PC-3 (cell line): ENCODE data around the gene CARMIL1.

Experiments
- EZH2 ChIP-seq: fragments of 300-600 bp; sonication (generic); IDR thresholded peaks from one replicate; pipeline ENCODE4 v1.6.1; 2017; ENCODE audit warnings: antibody characterized with exemption, mild to moderate bottlenecking, low read length; ENCODE audit not compliant: unreplicated experiment
- EZH2phosphoT487 ChIP-seq: fragments of 300-600 bp; sonication (generic); IDR thresholded peaks from 2 replicates; pipeline ENCODE4 v1.6.1; 2018; ENCODE audit warnings: mild to moderate bottlenecking, antibody characterized with exemption, low read length, borderline replicate concordance
- TF ChIP-seq, protein P1 (sequence below): fragments of 300-600 bp; sonication (generic); conservative IDR thresholded peaks from 2 replicates; pipeline ENCODE4 v1.5.1; 2017; ENCODE audit warnings: antibody characterized with exemption, low read depth, mild to moderate bottlenecking, low read length

DNA sequence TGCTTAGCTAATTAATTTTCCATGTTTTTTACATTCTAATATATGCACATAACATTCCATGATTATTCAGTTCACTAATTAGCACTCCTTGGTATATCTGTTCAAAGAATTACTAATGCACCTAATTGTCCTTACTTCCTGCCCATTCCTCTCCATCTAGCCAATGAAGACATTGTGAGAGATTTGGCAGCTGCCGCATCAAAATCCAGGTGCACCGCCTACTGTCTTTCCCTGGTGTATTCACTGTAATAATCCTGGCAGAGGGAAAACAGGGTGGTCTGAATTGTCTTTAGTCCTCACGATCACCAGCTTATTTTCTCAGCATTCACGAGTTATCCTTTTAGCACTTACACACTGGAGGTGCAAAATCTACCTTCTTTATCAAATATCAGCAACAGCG lies 311.8 kb downstream of the CARMIL1 start:
- TF ChIP-seq, protein P1, sequence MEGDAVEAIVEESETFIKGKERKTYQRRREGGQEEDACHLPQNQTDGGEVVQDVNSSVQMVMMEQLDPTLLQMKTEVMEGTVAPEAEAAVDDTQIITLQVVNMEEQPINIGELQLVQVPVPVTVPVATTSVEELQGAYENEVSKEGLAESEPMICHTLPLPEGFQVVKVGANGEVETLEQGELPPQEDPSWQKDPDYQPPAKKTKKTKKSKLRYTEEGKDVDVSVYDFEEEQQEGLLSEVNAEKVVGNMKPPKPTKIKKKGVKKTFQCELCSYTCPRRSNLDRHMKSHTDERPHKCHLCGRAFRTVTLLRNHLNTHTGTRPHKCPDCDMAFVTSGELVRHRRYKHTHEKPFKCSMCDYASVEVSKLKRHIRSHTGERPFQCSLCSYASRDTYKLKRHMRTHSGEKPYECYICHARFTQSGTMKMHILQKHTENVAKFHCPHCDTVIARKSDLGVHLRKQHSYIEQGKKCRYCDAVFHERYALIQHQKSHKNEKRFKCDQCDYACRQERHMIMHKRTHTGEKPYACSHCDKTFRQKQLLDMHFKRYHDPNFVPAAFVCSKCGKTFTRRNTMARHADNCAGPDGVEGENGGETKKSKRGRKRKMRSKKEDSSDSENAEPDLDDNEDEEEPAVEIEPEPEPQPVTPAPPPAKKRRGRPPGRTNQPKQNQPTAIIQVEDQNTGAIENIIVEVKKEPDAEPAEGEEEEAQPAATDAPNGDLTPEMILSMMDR = no peak
- TF ChIP-seq EZH2phosphoT487 (no peak), EZH2 (no peak)
